Measurements from ENCODE around the gene TOX2. TPM values are rescaled to one million over a fixed set of nuclear protein-coding genes. Genes with fewer than 3 reads are reported as not detected.

Gene TOX2
- polyA plus RNA-seq, 3 donors, result 0.39 to 0.56 (median 0.47) TPM

- no peak for DNase-seq
- no peaks in the 10 kb centered on the region for H3K4me1 Mint-ChIP-seq
- no peak overlapping the region for H3K4me3 Mint-ChIP-seq
- no peaks in the 10 kb centered on the region for H3K4me1 ChIP-seq (ENCODE audit: control insufficient read depth in 1 of 2, insufficient read depth in 2 of 2, low read length in 2 of 2)
- H3K27me3 Mint-ChIP-seq (ENCODE audit: low read depth in 3 of 3), result peaks cover 6 to 12% (median 12%) of the 10 kb centered on the region in 3 donors
- peaks cover 0 to 2% of the 10 kb centered on the region in 2 donors for H3K36me3 Mint-ChIP-seq
- no peak overlapping the region for H3K4me2 ChIP-seq (replicated peaks; ENCODE audit: extremely low read depth, low read length, poor library complexity, severe bottlenecking)
- no peak overlapping the region for H2AFZ ChIP-seq (ENCODE audit: insufficient read depth, low read depth, low read length, poor library complexity, severe bottlenecking)
- H3K9ac ChIP-seq (ENCODE audit: insufficient read depth, low read length, poor library complexity, severe bottlenecking), result no peak overlapping the region
- no peaks in the 10 kb centered on the region for H3K27me3 ChIP-seq (ENCODE audit: control insufficient read depth in 2 of 2, insufficient read depth in 2 of 2, low read length in 2 of 2)
- H3K79me2 ChIP-seq (ENCODE audit: insufficient read depth, low read length), result no peaks in the 10 kb centered on the region
- 100% methylated on average over 2 of the region's 3 CpGs for WGBS (ENCODE audit: insufficient coverage)
- TF ChIP-seq CTCF (IDR thresholded peaks at IDR 0.05), result no peak
- peaks cover 0 to 4% (median 0%) of the 10 kb centered on the region in 7 donors for H3K9me3 Mint-ChIP-seq
- no peak overlapping the region for H3K4me3 ChIP-seq (replicated peaks in 1 of 3; ENCODE audit: low read depth in 2 of 3, low read length in 3 of 3)
- H3K27ac Mint-ChIP-seq, result no peak overlapping the region
- no peaks in the 10 kb centered on the region for H4K20me1 ChIP-seq (ENCODE audit: insufficient read depth, low read length)
- no peaks in the 10 kb centered on the region for H3K36me3 ChIP-seq (replicated peaks in 1 of 2; ENCODE audit: control insufficient read depth in 1 of 2, insufficient read depth in 2 of 2, low read length in 2 of 2)
- H3K9me3 ChIP-seq (replicated peaks in 1 of 2; ENCODE audit: control insufficient read depth in 1 of 2, insufficient read depth in 1 of 2, low read length in 2 of 2), result peaks cover 0 to 3% of the 10 kb centered on the region in 2 donors
- intact Hi-C loops (cut with micrococcal nuclease), result loop anchor here in 1 of 2 donors (10.0 kb wide), 1 partner anchor 60 kb away; no protein-coding TSS in a partner anchor
- no peak overlapping the region for H3K27ac ChIP-seq (ENCODE audit: low read depth in 1 of 2, low read length in 2 of 2)
Observed at GRCh38 chr20:44054849-44055248, 140.2 kb downstream of the TOX2 start.

- 67% methylated on average over 10 of the region's 13 CpGs for WGBS (ENCODE audit: insufficient coverage)
- Histone ChIP-seq H2AFZ (ENCODE audit: insufficient read depth, low read depth, low read length, poor library complexity, severe bottlenecking) (no peak overlapping the region), H3K79me2 (ENCODE audit: insufficient read depth, low read length) (no peaks in the 10 kb centered on the region), H3K27ac (ENCODE audit: low read depth in 1 of 2, low read length in 2 of 2) (no peak overlapping the region), H3K4me3 (replicated peaks in 1 of 3; ENCODE audit: low read depth in 2 of 3, low read length in 3 of 3) (no peak overlapping the region), H3K4me1 (ENCODE audit: control insufficient read depth in 1 of 2, insufficient read depth in 2 of 2, low read length in 2 of 2) (no peaks in the 10 kb centered on the region), H3K36me3 (replicated peaks in 1 of 2; ENCODE audit: control insufficient read depth in 1 of 2, insufficient read depth in 2 of 2, low read length in 2 of 2) (no peaks in the 10 kb centered on the region), H3K9me3 (replicated peaks in 1 of 2; ENCODE audit: control insufficient read depth in 1 of 2, insufficient read depth in 1 of 2, low read length in 2 of 2) (peaks cover 0 to 3% of the 10 kb centered on the region in 2 donors), H4K20me1 (ENCODE audit: insufficient read depth, low read length) (no peaks in the 10 kb centered on the region), H3K4me2 (replicated peaks; ENCODE audit: extremely low read depth, low read length, poor library complexity, severe bottlenecking) (no peak overlapping the region), H3K27me3 (ENCODE audit: control insufficient read depth in 2 of 2, insufficient read depth in 2 of 2, low read length in 2 of 2) (no peaks in the 10 kb centered on the region), H3K9ac (ENCODE audit: insufficient read depth, low read length, poor library complexity, severe bottlenecking) (no peak overlapping the region)
- intact Hi-C loops (cut with micrococcal nuclease), result loop anchor here (1.0 to 10.0 kb wide), 3 partner anchors 24 to 61 kb away; no protein-coding TSS in a partner anchor
- peak; percentile 78 for TF ChIP-seq CTCF (IDR thresholded peaks at IDR 0.05)
- peaks cover 4 to 9% (median 9%) of the 10 kb centered on the region in 3 donors for H3K27me3 Mint-ChIP-seq (ENCODE audit: low read depth in 3 of 3)
- peak; percentile 61 to 70 (median 67) for DNase-seq
- peaks cover 0 to 4% (median 0%) of the 10 kb centered on the region in 7 donors for H3K9me3 Mint-ChIP-seq
- peaks cover 1% of the 10 kb centered on the region for H3K4me1 Mint-ChIP-seq
- peaks cover 0 to 2% of the 10 kb centered on the region in 2 donors for H3K36me3 Mint-ChIP-seq
- H3K4me3 Mint-ChIP-seq, result no peak overlapping the region
- no peak overlapping the region for H3K27ac Mint-ChIP-seq
Observed at GRCh38 chr20:44056010-44056698, 141.5 kb downstream of the TOX2 start.
